ENCODE data around the gene SNX15. TPM values are rescaled to one million over a fixed set of nuclear protein-coding genes. Genes with fewer than 3 reads are reported as not detected.

SNX15 gene
- total RNA-seq, 1 experiment from 2014 or later = 34.7 TPM

DNA sequence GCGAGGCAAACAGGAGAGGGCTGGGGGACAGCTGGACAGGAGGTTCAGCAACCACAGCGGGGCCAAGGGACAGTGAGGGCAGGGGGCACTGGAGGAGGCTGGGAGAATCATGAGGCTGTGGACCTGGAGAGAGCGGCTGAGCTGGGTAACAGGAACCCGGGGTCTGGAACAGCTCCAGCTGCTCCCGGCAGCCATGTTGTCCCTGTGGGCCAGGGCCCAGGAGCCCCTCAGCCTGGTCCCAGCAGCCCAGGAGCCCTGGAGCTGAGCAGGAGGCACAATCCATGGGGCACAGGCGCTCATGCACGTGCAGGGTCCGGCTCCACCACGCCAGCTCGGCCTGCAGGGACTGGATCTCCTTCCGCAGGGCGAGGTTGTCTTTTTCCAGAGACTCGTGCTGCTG lies 37.8 kb upstream of the SNX15 start:
- no peaks in the 10 kb centered on the region for H3K27me3 ChIP-seq (replicated peaks; ENCODE audit: insufficient read depth, low read depth, low read length, poor library complexity)
- CTCF ChIA-PET = no interaction called here
- intact Hi-C loops (cut with micrococcal nuclease; ENCODE audit: unreplicated experiment) = no loop called here

DNA sequence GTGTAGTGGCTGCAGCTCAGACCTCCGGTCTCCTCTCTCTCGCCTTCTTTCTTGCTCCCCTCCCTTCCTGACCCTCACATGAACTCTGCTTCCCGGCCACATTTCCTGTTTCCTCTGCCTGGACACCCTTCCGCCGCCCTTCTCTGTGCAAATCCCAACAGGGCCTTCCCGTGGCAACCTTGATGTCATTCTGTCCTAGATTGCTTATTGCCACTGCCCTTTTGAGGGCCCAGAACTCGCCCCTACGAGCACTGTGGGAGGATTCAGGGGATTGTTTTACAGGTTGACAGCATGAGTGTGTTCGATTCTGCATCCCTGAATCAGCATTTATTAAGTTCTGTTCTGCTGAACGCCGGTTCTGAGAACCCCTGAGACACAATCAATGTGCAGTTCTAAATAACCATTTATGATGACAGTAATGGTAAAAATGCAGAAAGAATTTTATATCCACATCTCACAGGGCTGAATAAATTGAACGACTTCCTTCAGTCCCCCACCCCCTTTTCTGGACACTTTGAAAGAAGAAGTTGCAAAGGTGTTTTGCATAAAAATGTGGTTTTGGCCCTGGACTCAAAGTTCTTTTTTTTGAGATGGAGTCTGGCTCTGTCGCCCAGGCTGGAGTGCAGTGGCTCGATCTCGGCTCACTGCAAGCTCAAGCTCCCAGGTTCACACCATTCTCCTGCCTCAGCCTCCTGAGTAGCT lies 36.9 kb upstream of the SNX15 start:
- Histone ChIP-seq H3K27me3 (replicated peaks; ENCODE audit: insufficient read depth, low read depth, low read length, poor library complexity) (no peaks in the 10 kb centered on the region), H3K36me3 (ENCODE audit: insufficient read depth, low read length, poor library complexity, severe bottlenecking) (no peaks in the 10 kb centered on the region), H3K4me1 (ENCODE audit: insufficient read depth, low read length, poor library complexity, severe bottlenecking) (no peaks in the 10 kb centered on the region), H3K27ac (ENCODE audit: low read depth, low read length, poor library complexity, severe bottlenecking) (no peak overlapping the region), H3K4me3 (ENCODE audit: low read depth, low read length, poor library complexity, severe bottlenecking) (no peak overlapping the region), H3K9me3 (ENCODE audit: low read depth, low read length, poor library complexity, severe bottlenecking) (no peaks in the 10 kb centered on the region)
- no peak for DNase-seq (ENCODE audit: low spot score)
- CTCF ChIA-PET = interaction anchor here (0.7 kb wide), 1 partner anchor 541 kb away, joined by 8 read pairs; no protein-coding TSS in a partner anchor
- TF ChIP-seq, protein P1, sequence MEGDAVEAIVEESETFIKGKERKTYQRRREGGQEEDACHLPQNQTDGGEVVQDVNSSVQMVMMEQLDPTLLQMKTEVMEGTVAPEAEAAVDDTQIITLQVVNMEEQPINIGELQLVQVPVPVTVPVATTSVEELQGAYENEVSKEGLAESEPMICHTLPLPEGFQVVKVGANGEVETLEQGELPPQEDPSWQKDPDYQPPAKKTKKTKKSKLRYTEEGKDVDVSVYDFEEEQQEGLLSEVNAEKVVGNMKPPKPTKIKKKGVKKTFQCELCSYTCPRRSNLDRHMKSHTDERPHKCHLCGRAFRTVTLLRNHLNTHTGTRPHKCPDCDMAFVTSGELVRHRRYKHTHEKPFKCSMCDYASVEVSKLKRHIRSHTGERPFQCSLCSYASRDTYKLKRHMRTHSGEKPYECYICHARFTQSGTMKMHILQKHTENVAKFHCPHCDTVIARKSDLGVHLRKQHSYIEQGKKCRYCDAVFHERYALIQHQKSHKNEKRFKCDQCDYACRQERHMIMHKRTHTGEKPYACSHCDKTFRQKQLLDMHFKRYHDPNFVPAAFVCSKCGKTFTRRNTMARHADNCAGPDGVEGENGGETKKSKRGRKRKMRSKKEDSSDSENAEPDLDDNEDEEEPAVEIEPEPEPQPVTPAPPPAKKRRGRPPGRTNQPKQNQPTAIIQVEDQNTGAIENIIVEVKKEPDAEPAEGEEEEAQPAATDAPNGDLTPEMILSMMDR (conservative IDR thresholded peaks at IDR 0.05; ENCODE audit: low read depth, low read length) = no peak
- no peak for TF ChIP-seq EZH2 (IDR thresholded peaks at IDR 0.05; ENCODE audit: borderline replicate concordance, low read depth, low read length, poor library complexity, severe bottlenecking)
- intact Hi-C loops (cut with micrococcal nuclease; ENCODE audit: unreplicated experiment) = no loop called here
- POLR2A ChIA-PET (ENCODE audit: low non-redundant PET) = no interaction called here
- BruUV-seq (replicated peaks) = no TSS peak

More for the DNA sequence above, 37.8 kb upstream of the SNX15 start:
- Histone ChIP-seq H3K9me3 (ENCODE audit: low read depth, low read length, poor library complexity, severe bottlenecking) (no peaks in the 10 kb centered on the region), H3K27ac (ENCODE audit: low read depth, low read length, poor library complexity, severe bottlenecking) (no peak overlapping the region), H3K4me1 (ENCODE audit: insufficient read depth, low read length, poor library complexity, severe bottlenecking) (no peaks in the 10 kb centered on the region), H3K36me3 (ENCODE audit: insufficient read depth, low read length, poor library complexity, severe bottlenecking) (no peaks in the 10 kb centered on the region), H3K4me3 (ENCODE audit: low read depth, low read length, poor library complexity, severe bottlenecking) (no peak overlapping the region)
- TF ChIP-seq EZH2 (IDR thresholded peaks at IDR 0.05; ENCODE audit: borderline replicate concordance, low read depth, low read length, poor library complexity, severe bottlenecking) = no peak
- TF ChIP-seq, protein P1 (conservative IDR thresholded peaks at IDR 0.05; ENCODE audit: low read depth, low read length) = no peak
- no peak for DNase-seq (ENCODE audit: low spot score)
- POLR2A ChIA-PET (ENCODE audit: low non-redundant PET) = no interaction called here
- BruUV-seq (replicated peaks) = no TSS peak

DNA sequence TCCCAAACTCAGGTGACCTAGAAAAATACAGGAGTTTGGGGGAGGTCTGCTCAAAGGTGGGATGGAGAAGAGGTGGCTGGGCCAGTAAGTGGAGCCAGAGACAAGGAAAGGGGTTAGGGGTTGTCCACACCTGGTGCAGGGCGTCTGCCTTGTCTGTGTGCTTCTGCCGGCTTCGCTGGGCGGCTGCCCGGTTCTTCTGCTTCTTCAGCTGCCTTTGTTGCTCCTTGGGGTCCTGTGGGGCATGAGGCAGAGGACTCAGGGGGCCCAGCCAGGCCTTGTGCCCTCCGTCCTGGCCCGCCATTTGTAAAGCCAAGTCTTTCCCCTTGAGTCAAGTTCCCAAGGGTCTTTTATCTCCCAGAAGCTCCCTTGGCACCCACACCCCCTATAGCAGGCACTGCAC lies 32.9 kb upstream of the SNX15 start:
- Histone ChIP-seq H3K27ac (ENCODE audit: low read depth, low read length, poor library complexity, severe bottlenecking) (no peak overlapping the region), H3K4me1 (ENCODE audit: insufficient read depth, low read length, poor library complexity, severe bottlenecking) (no peaks in the 10 kb centered on the region), H3K36me3 (ENCODE audit: insufficient read depth, low read length, poor library complexity, severe bottlenecking) (no peaks in the 10 kb centered on the region), H3K9me3 (ENCODE audit: low read depth, low read length, poor library complexity, severe bottlenecking) (no peaks in the 10 kb centered on the region), H3K4me3 (ENCODE audit: low read depth, low read length, poor library complexity, severe bottlenecking) (no peak overlapping the region), H3K27me3 (replicated peaks; ENCODE audit: insufficient read depth, low read depth, low read length, poor library complexity) (no peaks in the 10 kb centered on the region)
- no TSS peak for BruUV-seq (replicated peaks)
- intact Hi-C loops (cut with micrococcal nuclease; ENCODE audit: unreplicated experiment) = no loop called here
- POLR2A ChIA-PET (ENCODE audit: low non-redundant PET) = no interaction called here
- TF ChIP-seq EZH2 (IDR thresholded peaks at IDR 0.05; ENCODE audit: borderline replicate concordance, low read depth, low read length, poor library complexity, severe bottlenecking) = no peak
- TF ChIP-seq, protein P1 (conservative IDR thresholded peaks at IDR 0.05; ENCODE audit: low read depth, low read length) = no peak
- no peak for DNase-seq (ENCODE audit: low spot score)
- CTCF ChIA-PET = no interaction called here

Measured in A673 (cell line).